ENCODE measurements around the gene CFDP1.

DNA sequence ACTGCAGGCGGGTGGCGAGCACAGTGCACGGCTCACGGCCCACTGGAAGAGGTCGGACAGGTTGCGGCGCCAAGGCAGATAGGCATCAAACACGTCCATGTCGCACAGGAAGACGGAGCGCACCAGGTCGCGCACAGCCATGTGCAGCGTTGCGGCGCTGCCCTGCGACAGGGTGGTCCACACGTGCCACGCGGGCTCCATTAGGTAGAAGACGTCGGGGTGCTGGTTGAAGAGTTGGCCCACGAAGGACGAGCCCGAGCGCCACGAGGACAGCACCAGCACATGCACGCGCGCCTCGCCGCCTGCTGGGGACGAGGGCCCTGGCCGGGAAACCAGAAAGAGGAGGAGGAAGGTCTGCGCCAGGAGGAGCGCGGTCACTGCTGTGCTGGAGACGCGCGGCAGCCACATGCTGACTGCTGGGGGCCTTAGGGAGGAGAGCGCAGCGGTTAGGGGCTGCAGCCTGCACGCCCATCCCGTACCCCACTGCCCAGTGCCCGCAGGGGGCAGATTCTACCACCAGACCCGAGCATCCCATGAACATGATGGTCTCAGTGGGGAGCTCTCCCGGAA lies 46.2 kb upstream of the CFDP1 start:
- TF ChIP-seq, protein P1, sequence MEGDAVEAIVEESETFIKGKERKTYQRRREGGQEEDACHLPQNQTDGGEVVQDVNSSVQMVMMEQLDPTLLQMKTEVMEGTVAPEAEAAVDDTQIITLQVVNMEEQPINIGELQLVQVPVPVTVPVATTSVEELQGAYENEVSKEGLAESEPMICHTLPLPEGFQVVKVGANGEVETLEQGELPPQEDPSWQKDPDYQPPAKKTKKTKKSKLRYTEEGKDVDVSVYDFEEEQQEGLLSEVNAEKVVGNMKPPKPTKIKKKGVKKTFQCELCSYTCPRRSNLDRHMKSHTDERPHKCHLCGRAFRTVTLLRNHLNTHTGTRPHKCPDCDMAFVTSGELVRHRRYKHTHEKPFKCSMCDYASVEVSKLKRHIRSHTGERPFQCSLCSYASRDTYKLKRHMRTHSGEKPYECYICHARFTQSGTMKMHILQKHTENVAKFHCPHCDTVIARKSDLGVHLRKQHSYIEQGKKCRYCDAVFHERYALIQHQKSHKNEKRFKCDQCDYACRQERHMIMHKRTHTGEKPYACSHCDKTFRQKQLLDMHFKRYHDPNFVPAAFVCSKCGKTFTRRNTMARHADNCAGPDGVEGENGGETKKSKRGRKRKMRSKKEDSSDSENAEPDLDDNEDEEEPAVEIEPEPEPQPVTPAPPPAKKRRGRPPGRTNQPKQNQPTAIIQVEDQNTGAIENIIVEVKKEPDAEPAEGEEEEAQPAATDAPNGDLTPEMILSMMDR (IDR thresholded peaks at IDR 0.05) = no peak
- no peak for TF ChIP-seq POLR2A (IDR thresholded peaks at IDR 0.05)

Measured in adrenal gland (tissue), 5 donors.